GM23338 (cell line): ENCODE measurements around the gene RAPGEF5.

Experiments
- CTCF ChIP-seq, 2 experiments: fragments of 200-600 bp in 1 of 2; sonication (generic) in 1 of 2; conservative IDR thresholded peaks; 2 replicates each; pipeline versions ENCODE4 v1.5.1 to v1.6.1; 2016 to 2017; ENCODE audit warnings: antibody characterized with exemption in 2 of 2, low read depth in 2 of 2, mild to moderate bottlenecking in 2 of 2, moderate library complexity in 1 of 2
- JUNB ChIP-seq: IDR thresholded peaks from one replicate; pipeline ENCODE4 v1.6.1; 2016; ENCODE audit warnings: antibody characterized with exemption; ENCODE audit not compliant: unreplicated experiment
- POLR2AphosphoS5 ChIP-seq: IDR thresholded peaks from 2 replicates; pipeline ENCODE4 v1.6.1; 2016; ENCODE audit warnings: antibody characterized with exemption, low read depth
- REST ChIP-seq: IDR thresholded peaks from one replicate; pipeline ENCODE4 v1.6.1; 2018; ENCODE audit warnings: antibody characterized with exemption; ENCODE audit not compliant: unreplicated experiment
- STAT1 ChIP-seq: IDR thresholded peaks from one replicate; pipeline ENCODE4 v1.6.1; 2016; ENCODE audit warnings: antibody characterized with exemption; ENCODE audit not compliant: unreplicated experiment

GRCh38 chr7:22223807-22224206 lies 133.1 kb downstream of the RAPGEF5 start:
- TF ChIP-seq CTCF (conservative IDR thresholded peaks at IDR 0.05; ENCODE audit: low read depth in 2 of 2) (no peak), REST (no peak), POLR2AphosphoS5 (no peak), STAT1 (no peak), JUNB (no peak)
